Suprapubic skin (tissue), 3 donors: Measurements from ENCODE around the gene SRD5A2.
"Not testable (repeated sequence)": the region's sequence is repeated elsewhere in the genome, so short reads cannot be mapped to it uniquely, and the experiment has no call there.

Experiments used
- EP300 ChIP-seq: sonication (generic); formaldehyde crosslinking; IDR thresholded peaks from one replicate; pipeline ENCODE4 v1.6.1; 2017; ENCODE audit warnings: antibody characterized with exemption
- TF ChIP-seq, protein P1 (sequence below), 2 donors: fragments of 200-600 bp in 1 of 2; fragments of 450-650 bp in 1 of 2; sonication (generic) in 1 of 2; IDR thresholded peaks; one replicate each; pipeline ENCODE4 v1.5.1; 2016 to 2019; ENCODE audit warnings: antibody characterized with exemption in 2 of 2, mild to moderate bottlenecking in 1 of 2, moderate library complexity in 1 of 2

DNA sequence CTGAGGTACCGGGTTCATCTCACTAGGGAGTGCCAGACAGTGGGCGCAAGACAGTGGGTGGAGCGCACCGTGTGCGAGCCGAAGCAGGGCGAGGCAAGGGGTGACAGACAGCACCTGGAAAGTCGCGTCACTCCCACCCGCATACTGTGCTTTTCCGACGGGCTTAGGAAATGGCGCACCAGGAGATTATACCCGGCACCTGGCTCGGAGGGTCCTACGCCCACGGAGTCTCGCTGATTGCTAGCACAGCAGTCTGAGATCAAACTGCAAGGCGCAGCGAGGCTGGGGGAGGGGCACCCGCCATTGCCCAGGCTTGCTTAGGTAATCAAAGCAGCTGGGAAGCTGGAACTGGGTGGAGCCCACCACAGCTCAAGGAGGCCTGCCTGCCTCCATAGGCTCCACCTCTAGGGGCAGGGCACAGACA lies 84.3 kb downstream of the SRD5A2 start:
- TF ChIP-seq, protein P1, sequence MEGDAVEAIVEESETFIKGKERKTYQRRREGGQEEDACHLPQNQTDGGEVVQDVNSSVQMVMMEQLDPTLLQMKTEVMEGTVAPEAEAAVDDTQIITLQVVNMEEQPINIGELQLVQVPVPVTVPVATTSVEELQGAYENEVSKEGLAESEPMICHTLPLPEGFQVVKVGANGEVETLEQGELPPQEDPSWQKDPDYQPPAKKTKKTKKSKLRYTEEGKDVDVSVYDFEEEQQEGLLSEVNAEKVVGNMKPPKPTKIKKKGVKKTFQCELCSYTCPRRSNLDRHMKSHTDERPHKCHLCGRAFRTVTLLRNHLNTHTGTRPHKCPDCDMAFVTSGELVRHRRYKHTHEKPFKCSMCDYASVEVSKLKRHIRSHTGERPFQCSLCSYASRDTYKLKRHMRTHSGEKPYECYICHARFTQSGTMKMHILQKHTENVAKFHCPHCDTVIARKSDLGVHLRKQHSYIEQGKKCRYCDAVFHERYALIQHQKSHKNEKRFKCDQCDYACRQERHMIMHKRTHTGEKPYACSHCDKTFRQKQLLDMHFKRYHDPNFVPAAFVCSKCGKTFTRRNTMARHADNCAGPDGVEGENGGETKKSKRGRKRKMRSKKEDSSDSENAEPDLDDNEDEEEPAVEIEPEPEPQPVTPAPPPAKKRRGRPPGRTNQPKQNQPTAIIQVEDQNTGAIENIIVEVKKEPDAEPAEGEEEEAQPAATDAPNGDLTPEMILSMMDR (IDR thresholded peaks at IDR 0.05), result not testable (repeated sequence)
- not testable (repeated sequence) for TF ChIP-seq EP300
